NCI-H1092 (cell line): ENCODE results near the gene ABHD10.

Experiments
- DNase-seq: peaks from one replicate; lab custom pipeline; 2025; lab: John Stamatoyannopoulos, UW

ABHD10 gene

GRCh38 chr3:112001526-112001925, 22.7 kb downstream of the ABHD10 start:
- no peak for DNase-seq

GRCh38 chr3:112002096-112002971, 23.5 kb downstream of the ABHD10 start:
- no peak for DNase-seq

DNA sequence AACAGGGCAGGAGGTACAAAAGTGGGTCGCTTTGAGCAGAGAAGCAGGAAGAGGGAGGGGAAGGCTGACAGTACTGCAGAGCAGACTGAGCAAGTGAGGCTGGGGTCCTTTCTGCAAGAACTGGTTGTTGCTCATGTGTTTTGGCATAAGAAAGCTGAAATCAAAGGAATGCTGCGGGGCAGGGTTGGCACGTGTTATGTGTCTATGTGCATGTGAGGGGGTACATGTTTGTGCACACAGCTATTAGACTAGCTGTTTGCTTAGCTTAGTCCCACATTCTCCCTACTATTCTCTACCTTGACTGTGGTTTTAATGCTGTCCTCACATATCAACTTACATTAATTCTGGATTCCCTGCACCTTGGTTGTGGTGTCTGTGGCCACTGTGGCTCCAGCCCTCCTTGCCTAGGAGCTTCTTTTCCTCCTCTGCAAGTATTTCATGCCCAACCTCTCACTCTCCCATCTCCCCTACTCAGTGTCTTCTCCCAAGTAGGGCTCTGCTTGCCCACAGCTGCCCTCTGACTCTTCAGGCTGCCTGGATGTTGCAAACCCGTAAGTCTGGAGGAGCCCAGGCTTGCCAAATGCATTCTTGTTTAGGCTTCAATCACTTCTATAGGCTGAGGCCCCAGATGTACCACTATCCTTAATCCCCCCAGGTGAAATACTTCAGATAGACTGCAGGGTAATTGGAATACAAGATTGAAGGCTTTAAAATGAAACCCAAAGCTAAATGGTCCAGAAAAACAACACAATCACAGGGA, 24.7 kb downstream of the ABHD10 start:
- DNase-seq, result no peak

- DNase-seq, result no peak
Observed at GRCh38 chr3:112004187-112004586, 25.4 kb downstream of the ABHD10 start.

- DNase-seq, result no peak
Observed at GRCh38 chr3:112004669-112005068, 25.8 kb downstream of the ABHD10 start.

DNA sequence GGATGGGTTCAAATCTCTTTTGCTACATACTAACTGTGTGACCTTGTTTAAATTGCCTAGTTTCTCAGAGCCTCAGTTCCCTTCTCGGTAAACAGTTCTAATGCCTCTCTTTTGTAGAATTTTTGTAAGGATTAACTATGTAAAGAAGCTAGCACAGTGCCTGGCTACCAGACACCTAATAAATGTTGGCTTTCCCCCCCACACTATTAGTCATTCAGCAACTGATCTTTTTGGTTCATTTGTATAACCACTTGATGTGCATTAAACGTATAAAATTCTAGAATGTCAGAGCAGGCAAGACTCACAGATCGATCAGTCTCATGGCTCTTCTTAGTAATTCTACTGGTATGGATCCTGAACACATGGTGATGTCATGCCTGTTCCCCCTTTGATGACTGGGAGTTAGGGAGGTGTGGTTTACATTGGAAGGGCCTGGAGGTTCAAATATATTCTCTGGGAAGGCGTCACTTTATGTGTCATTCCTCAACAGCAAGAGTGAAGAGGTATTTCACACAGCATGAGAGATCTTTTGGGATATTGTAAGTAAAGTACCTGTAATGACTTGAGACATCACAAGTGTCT, 26.4 kb downstream of the ABHD10 start:
- no peak for DNase-seq

- no peak for DNase-seq
Observed at GRCh38 chr3:112007633-112008032, 28.8 kb downstream of the ABHD10 start.

GRCh38 chr3:112009670-112010069, 30.8 kb downstream of the ABHD10 start:
- DNase-seq, result no peak

GRCh38 chr3:112010636-112011035, 31.8 kb downstream of the ABHD10 start:
- DNase-seq, result peak; percentile 28

DNA sequence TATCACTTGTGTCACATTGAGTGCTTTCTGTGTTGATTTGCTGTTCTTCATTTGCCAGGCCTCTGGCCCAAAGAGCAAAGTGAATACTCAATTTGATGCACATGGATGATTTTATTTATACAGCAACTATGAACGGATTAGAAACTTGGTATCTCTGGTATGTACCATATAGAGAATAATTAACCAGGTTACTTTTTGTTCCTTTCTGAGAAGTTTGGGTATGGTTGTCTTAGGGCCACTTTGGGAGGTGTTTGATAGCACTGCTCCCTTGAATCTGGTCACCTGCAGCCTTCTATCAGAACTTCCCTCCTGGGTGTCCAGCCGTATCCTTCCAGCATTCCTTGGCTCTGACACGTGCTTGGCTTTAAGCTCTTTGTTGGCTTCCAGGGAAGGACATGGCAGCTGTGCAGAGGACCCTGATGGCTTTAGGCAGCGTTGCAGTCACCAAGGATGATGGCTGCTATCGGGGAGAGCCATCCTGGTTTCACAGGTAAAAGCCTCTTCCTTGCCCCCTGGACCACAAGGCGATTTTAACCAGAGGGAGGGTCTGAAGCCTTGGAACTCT, 32.6 kb downstream of the ABHD10 start:
- DNase-seq, result no peak

GRCh38 chr3:112012205-112012992, 33.6 kb downstream of the ABHD10 start:
- DNase-seq, result no peak

GRCh38 chr3:112013058-112013783, 34.4 kb downstream of the ABHD10 start:
- no peak for DNase-seq

- no peak for DNase-seq
Observed at GRCh38 chr3:112013784-112014143, 34.9 kb downstream of the ABHD10 start.

DNA sequence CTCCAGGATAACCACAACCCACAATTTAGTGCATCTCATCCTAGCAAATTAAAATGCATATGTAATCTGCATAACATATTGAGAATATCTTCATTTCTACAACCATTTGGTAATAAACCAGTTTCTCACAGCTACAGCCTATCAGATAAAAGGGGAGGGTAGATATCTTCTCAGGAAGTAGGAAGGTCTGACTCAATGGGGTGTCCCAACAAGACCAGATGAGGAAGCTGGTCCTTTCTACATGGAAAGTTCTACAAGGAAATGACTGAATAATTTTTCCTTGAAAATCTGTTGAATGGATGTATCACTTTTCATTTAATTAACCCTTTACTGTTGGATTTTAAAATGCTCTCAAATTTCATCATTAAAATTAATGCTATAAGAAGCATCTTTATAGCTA, 38.3 kb downstream of the ABHD10 start:
- DNase-seq, result no peak

DNA sequence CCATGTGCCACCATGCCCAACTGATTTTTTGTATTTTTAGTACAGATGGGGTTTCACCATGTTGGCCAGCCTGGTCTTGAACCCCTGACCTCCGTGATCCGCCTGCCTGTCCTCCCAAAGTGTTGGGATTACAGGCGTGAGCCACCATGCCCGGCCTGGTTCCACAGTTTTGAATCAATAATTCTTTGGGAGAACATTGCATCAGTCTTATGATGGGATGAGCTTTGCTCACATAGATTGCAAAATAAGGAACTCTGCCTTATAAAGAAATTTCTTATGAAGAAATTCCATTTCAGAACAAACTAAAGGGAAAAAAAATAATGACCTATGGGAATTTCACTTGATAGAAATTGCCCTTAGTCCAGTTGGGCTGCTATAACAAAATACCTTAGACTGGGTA, 39.9 kb downstream of the ABHD10 start:
- no peak for DNase-seq

- DNase-seq, result no peak
Observed at GRCh38 chr3:112019716-112020115, 40.9 kb downstream of the ABHD10 start.

DNA sequence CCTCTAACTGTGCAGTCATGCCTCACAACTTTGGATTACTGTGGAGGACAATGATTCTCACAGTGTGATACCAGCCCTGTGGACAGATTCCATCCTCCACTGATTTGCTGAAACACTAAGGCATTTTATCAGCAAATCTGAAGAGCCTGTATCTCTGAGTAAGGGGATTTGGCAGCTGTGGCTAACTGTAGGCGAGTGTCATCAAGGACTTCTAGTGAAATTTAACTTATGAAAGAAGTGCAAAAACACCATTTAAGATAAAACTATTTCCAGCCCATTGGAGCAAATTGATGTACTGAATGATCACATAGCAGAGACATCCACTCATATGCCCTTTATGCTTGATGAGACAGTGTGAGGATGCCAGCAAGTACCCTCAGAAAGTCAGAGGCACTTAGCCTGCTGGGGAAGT, 41.9 kb downstream of the ABHD10 start:
- DNase-seq, result no peak

GRCh38 chr3:112027142-112027541, 48.3 kb downstream of the ABHD10 start:
- DNase-seq, result no peak

GRCh38 chr3:112027826-112028225, 49.0 kb downstream of the ABHD10 start:
- no peak for DNase-seq

- DNase-seq, result no peak
Observed at GRCh38 chr3:112030901-112031300, 52.1 kb downstream of the ABHD10 start.

DNA sequence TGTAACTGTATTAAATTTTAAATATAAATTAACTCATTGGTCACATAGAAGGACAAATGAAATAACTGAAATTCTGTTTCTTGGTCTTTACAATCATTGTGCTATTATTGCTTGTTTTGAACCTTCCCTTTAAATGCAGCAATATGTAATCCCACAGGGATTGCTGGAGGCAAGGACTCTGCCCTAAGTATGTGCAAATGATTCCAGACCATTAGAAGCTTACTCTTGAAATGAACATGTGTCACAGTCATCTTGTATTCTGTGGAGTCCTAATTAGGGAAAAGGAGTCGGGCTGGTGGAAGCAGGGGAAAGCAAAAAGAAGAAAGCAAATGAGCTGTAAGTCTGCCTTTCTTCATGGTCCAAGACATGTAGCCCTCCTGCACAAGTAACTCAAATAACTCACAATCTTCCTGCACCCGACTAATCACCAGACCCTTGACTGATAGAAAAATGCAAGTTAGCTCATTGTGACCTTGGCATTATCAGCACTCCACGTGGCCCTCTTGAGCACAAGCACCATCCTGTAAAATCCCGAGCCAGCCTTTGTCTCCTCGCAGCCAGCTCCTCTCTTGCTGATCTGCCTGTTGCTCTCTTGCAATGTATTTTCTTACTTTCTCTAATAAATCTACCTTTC, 53.4 kb downstream of the ABHD10 start:
- DNase-seq, result peak; percentile 32
